GM13977 (cell line): Measurements from ENCODE around the gene RCAN1.
"Not testable (repeated sequence)": the region's sequence is repeated elsewhere in the genome, so short reads cannot be mapped to it uniquely, and the experiment has no call there.

Experiments
- DNase-seq: peaks from one replicate; pipeline ENCODE4 v3.0.0; 2012; ENCODE audit warnings: low spot score
- in situ Hi-C: fragments of 300-500 bp; cut with MboI; formaldehyde crosslinking; loops from one replicate; pipeline ENCODE4 v1.12.0; 2022; ENCODE audit warnings: low sequenced_read_pairs, low pct_unique_long_range_greater_than_20kb, mixed read lengths, inconsistent platforms; ENCODE audit not compliant: unreplicated experiment
- TF ChIP-seq, protein P1 (sequence below): IDR thresholded peaks from 2 replicates; pipeline ENCODE4 v1.5.1; 2012; ENCODE audit warnings: mild to moderate bottlenecking, control low read depth; ENCODE audit not compliant: insufficient read depth; ENCODE audit errors: extremely low read depth, missing control alignments

Gene RCAN1

DNA sequence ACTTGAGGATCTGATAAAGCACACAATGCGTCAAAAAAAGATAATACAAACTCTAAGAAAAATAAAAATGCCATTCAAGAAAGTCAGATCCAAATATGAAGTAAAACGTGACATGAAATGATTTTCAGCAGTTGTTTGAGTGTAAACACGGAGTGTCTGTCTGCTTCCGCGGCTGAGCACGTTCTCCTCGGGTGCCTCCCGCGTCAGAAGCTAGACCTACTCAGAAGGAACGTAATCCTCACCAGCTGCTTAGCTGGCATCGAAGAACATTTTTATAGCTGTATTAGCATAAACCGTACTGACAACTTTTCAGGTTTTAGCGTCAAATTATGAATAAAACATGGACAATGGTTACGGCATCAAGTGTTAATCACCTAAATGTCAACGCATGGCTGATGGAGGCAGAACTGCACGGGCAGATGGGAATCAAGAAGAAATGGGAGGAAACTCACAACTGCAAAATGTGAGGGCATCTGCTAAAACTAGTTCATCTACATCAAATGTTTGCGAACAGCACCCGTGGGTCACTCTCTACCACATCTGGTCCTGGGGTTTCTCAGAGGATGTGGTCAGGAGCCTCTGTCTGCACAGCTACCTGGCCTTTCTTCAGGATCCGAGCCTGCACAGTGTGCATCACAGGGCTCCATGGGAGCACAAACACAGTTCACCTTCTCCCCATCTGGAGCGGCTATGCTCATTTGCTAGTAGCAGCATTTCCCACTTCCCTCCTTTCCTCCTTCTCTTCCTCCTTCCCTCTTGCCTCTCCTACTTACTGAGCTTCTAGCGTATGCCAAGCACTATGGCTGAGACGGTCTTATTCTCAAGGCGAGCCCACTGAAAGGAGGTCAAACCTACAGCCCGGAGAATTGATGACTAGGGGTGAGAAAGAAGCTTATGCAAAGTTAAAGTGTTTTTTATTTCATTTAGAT, 40.0 kb downstream of the RCAN1 start:
- TF ChIP-seq, protein P1, sequence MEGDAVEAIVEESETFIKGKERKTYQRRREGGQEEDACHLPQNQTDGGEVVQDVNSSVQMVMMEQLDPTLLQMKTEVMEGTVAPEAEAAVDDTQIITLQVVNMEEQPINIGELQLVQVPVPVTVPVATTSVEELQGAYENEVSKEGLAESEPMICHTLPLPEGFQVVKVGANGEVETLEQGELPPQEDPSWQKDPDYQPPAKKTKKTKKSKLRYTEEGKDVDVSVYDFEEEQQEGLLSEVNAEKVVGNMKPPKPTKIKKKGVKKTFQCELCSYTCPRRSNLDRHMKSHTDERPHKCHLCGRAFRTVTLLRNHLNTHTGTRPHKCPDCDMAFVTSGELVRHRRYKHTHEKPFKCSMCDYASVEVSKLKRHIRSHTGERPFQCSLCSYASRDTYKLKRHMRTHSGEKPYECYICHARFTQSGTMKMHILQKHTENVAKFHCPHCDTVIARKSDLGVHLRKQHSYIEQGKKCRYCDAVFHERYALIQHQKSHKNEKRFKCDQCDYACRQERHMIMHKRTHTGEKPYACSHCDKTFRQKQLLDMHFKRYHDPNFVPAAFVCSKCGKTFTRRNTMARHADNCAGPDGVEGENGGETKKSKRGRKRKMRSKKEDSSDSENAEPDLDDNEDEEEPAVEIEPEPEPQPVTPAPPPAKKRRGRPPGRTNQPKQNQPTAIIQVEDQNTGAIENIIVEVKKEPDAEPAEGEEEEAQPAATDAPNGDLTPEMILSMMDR, result no peak
- in situ Hi-C loops, result no loop called here
- no peak for DNase-seq

DNA sequence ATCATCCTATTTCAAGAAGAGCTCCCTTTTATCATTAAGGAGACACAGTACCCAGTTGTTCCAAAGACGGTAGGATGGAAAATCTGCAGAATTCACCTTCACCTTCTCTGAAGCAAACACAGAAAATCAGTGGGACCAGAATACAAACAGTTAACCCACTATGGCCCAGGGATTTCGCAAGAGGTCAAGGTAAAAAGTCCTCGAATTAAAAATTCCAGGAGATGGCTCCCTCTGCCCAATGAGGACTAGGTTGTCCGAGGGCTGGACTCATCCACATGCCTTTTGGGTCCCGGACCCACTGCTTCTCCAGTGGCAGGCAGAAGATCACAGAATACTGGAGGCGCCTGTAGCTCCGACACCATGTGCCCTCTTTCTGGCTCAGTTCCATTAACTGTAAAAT, 42.9 kb downstream of the RCAN1 start:
- TF ChIP-seq, protein P1, result no peak
- no peak for DNase-seq
- in situ Hi-C loops, result no loop called here

DNA sequence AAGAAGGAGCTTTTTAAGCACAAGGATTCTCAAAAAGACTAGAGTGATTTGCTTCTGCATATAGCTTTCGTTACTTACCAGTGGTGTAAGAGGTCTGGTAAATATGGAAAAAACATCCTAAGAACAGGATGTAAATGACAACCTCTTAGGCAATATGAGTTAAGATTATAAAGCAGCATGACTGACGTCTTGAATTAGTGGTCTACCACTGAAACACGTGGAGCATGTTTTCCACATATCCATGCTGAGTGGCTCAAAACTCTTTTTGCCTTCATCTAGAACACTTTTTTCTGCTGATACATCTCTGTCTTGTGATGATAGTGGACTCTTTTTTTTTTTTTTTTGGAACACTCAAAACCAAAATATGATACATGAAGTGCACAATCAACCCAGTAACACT, 44.6 kb downstream of the RCAN1 start:
- TF ChIP-seq, protein P1, result no peak
- DNase-seq, result no peak
- in situ Hi-C loops, result no loop called here

DNA sequence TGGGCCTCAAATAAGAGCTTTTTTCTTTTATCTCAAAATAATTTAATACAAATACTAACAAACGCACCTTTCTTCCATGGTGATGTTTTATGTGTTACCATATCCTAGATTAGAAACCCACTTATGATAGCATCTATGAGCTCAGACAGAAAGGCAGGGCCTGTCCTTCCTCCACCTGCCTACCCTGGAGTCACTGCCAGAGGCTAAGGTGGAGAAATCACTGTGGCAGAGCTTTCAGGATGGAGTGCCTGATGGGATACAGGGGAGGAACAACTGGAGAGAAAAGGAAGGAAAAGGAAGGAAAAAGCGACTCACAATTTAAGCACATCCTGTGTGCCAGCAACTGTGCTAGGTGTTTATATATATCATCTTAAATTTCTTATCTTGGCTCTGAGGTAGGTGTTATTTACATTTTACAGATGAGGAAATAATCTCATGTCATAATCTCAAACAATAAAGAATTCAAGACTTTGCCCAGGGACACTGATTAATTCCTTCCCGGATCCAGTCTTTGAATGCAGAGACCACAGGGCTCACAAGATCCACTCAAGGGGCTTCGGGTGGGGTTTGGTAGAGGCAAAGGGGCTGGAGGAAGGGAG, 45.4 kb downstream of the RCAN1 start:
- in situ Hi-C loops, result no loop called here
- TF ChIP-seq, protein P1, result no peak
- no peak for DNase-seq

DNA sequence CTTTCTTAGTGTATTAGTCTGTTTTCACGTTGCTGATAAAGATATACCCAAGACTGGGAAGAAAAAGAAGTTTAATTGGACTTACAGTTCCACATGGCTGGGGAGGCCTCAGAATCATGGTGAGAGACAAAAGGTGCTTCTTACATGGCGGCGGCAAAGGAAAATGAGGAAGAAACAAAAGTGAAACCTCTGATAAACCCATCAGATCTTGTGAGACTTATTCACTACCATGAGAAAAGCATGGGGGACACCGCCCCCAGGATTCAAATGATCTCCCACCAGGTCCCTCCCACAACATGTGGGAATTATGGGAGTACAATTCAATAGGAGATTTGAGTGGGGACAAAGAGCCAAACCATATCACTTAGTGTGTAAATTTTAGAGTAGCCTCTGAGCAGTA, 46.1 kb downstream of the RCAN1 start:
- in situ Hi-C loops, DNase-seq: not testable (repeated sequence)

DNA sequence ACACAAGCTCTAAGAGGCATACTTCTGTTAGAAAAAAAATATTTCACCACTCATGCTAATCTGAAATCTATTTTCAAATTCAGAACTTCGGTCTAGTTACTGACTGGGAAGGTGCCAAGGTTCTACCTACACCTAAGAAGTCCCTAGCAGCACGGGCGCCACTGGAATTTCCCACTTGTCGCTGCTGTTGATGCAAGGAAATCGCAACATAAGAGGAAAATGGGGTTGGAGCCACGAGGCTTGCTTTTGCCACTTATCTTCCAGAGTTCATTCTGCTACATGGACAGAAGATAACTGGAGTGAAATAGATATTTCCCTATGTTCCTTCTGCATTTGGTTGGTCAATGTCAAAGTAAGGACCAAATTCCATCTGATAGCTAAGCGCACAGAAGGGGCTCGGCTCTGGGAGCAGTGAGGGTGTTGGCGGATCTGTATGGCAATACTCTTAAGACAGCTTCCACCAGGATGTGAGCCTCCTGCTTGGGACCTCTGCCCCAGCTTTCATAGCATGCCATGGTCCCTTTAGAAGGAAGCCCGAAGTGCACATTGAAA, 47.2 kb downstream of the RCAN1 start:
- TF ChIP-seq, protein P1, result no peak
- in situ Hi-C loops, result no loop called here
- no peak for DNase-seq

DNA sequence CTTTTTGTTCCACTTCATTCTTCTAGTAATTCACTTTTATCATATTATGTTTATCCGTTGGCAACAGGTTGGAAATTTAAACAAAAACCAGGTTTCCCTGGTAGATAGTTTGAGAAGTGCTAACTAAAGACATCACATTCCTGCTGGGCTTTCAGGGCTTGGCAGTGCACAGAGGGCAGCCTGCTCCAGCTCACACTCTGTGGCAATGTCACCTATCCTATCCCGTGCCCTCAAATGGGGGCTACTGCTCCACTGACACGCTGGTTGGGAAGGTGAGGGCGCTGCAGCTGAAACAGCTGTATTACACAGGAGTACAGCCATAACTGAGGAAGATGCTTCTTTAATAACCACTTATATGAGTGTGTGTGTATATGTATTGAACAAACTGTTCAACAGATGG, 49.7 kb downstream of the RCAN1 start:
- in situ Hi-C loops, result no loop called here
- no peak for DNase-seq
- TF ChIP-seq, protein P1, result no peak

DNA sequence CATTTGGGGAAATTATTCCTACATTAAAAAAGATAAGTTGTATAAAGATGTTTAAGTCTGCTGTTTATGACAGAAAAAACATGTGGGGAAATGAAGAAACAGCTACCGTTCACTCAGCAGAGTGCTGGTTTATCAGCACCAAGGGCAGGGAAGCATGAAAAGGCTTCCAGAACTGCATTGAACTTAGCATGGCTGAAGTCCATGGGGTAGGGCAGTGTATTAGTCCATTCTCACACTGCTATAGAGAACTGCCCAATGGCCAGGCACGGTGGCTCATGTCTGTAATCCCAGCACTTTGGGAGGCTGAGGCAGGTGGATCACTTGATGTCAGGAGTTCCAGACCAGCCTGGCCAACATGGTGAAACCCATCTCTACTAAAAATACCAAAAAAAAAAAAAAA, 51.5 kb downstream of the RCAN1 start:
- in situ Hi-C loops, DNase-seq: not testable (repeated sequence)
